Activated T-cell treated with anti-CD3 and anti-CD28 coated beads, Interleukin-2, amount 50 U/mL, for 72 hours (primary cell): ENCODE measurements around the gene LRIG2. TPM values are rescaled to one million over a fixed set of nuclear protein-coding genes. Genes with fewer than 3 reads are reported as not detected.

Experiments used
- ATAC-seq, 2 donors: fragments of 150-1000 bp; cut with Tn5 transposase; replicated peaks in 1 of 2; 2 replicates each; pipeline ENCODE4 v1.10.0; 2021; ENCODE audit warnings: moderate library complexity in 2 of 2, mild to moderate bottlenecking in 1 of 2
- DNase-seq, 2 donors: peaks; one replicate each; pipeline ENCODE4 v3.0.0; 2021 to 2022; ENCODE audit warnings: mixed read lengths in 1 of 2
- H3K27ac Mint-ChIP-seq: one replicate; pipeline ENCODE4 v1.8.0; 2022; ENCODE audit warnings: mild to moderate bottlenecking, moderate library complexity, mixed read lengths
- H3K27me3 Mint-ChIP-seq: one replicate; pipeline ENCODE4 v1.8.0; 2022; ENCODE audit warnings: low read depth, mixed read lengths
- H3K36me3 Mint-ChIP-seq, 2 donors: one replicate each; pipeline ENCODE4 v1.8.0; 2022; ENCODE audit warnings: mixed read lengths in 2 of 2, mild to moderate bottlenecking in 1 of 2; ENCODE audit not compliant: insufficient read depth in 2 of 2
- H3K4me1 Mint-ChIP-seq: one replicate; pipeline ENCODE4 v1.8.0; 2022; ENCODE audit warnings: low read depth, mixed read lengths
- H3K4me3 Mint-ChIP-seq, 2 donors: one replicate each; pipeline ENCODE4 v1.8.0; 2022; ENCODE audit warnings: mild to moderate bottlenecking in 2 of 2, mixed read lengths in 2 of 2, moderate library complexity in 2 of 2
- H3K9me3 Mint-ChIP-seq, 2 donors: one replicate each; pipeline ENCODE4 v1.8.0; 2022; ENCODE audit warnings: mixed read lengths in 2 of 2
- total RNA-seq, 2 donors: library from RNA; stranded (reverse); gene quantifications; one replicate each; pipeline ENCODE4 v1.2.3, GENCODE V29; 2022

The LRIG2 gene
- total RNA-seq, 2 donors from 2014 or later: 11.5 to 14.7 TPM

DNA sequence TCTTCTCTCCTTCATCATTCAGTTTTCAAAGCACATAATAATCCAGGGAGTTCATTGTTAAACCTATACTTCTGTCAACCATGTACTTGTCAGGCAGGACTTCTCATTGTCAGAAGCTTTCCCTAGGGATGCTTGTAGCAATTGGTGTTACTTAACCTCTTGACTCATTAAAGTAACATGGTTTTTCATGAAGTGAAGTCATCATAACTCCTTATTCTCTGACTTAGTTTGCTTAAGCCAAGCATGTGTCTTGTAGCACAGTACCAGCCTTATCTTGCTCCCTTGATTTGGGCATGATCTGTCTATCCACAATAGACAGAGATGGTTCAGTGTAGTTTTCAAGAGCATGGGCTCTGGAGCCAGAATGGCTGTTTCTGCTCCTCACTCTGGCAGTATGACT, 45.3 kb downstream of the LRIG2 start:
- no peaks in the 10 kb centered on the region for H3K27me3 Mint-ChIP-seq
- H3K36me3 Mint-ChIP-seq: peaks cover 11 to 39% of the 10 kb centered on the region in 2 donors
- DNase-seq: no peak
- no peak for ATAC-seq
- H3K27ac Mint-ChIP-seq: no peak overlapping the region
- H3K4me3 Mint-ChIP-seq: no peak overlapping the region
- no peaks in the 10 kb centered on the region for H3K9me3 Mint-ChIP-seq
- H3K4me1 Mint-ChIP-seq: no peaks in the 10 kb centered on the region

DNA sequence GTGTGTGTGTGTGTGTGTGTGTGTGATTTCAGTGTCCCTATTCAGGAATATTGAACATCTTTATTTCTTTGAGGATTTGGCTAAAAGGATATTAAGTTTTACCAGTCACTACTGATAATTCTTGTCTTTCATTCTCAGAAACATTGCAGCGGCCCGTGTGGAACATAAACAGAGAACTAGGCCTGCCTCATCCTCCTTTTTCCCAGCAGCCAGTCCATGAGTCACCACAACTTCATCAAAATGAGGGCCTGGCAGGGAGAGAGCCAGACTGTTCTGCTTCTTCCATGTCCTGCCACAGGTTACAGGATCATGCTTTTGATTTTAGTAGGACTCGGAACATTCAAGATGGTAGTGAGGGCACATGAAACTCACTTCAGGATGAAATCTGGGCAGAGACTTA, 50.7 kb downstream of the LRIG2 start:
- ATAC-seq (no peak), DNase-seq (no peak)
- H3K27ac Mint-ChIP-seq: no peak overlapping the region
- H3K4me1 Mint-ChIP-seq: peaks cover 18% of the 10 kb centered on the region
- no peaks in the 10 kb centered on the region for H3K9me3 Mint-ChIP-seq
- H3K27me3 Mint-ChIP-seq: no peaks in the 10 kb centered on the region
- H3K4me3 Mint-ChIP-seq: no peak overlapping the region
- peaks cover 12 to 26% of the 10 kb centered on the region in 2 donors for H3K36me3 Mint-ChIP-seq

DNA sequence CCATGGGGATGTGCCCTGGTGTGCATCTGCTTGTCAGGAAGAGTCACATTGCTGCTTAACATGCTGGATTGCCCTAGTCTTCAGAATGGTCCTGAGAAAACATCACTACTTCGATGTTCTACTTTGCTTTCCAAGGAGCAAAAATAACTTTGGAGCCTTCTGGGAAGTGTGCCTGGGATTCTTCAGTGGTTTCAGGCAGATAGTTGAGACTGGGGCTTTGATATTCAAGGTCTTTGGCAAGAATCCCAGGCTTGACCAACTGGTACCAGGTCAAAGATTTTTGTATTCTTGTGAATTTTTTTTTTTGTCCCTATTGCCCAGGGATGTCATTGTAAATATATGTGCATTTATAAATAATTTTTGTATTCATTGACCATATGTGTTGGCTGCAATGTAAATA, 51.4 kb downstream of the LRIG2 start:
- Mint-ChIP-seq H3K36me3 (peaks cover 10 to 21% of the 10 kb centered on the region in 2 donors), H3K4me1 (peaks cover 18% of the 10 kb centered on the region), H3K4me3 (no peak overlapping the region), H3K27ac (no peak overlapping the region), H3K27me3 (no peaks in the 10 kb centered on the region), H3K9me3 (no peaks in the 10 kb centered on the region)
- ATAC-seq: no peak
- no peak for DNase-seq

GRCh38 chr1:113125517-113125916, 52.5 kb downstream of the LRIG2 start:
- peak in 1 of 2 donors; percentile 21 for DNase-seq
- H3K9me3 Mint-ChIP-seq: no peaks in the 10 kb centered on the region
- peak overlapping the region; percentile 77 for H3K27ac Mint-ChIP-seq
- H3K27me3 Mint-ChIP-seq: no peaks in the 10 kb centered on the region
- no peak overlapping the region for H3K4me3 Mint-ChIP-seq
- peaks cover 8 to 19% of the 10 kb centered on the region in 2 donors for H3K36me3 Mint-ChIP-seq
- peak; percentile 82 to 92 for ATAC-seq
- H3K4me1 Mint-ChIP-seq: peaks cover 29% of the 10 kb centered on the region

GRCh38 chr1:113126207-113126606, 53.2 kb downstream of the LRIG2 start:
- Mint-ChIP-seq H3K27ac (no peak overlapping the region), H3K27me3 (no peaks in the 10 kb centered on the region)

DNA sequence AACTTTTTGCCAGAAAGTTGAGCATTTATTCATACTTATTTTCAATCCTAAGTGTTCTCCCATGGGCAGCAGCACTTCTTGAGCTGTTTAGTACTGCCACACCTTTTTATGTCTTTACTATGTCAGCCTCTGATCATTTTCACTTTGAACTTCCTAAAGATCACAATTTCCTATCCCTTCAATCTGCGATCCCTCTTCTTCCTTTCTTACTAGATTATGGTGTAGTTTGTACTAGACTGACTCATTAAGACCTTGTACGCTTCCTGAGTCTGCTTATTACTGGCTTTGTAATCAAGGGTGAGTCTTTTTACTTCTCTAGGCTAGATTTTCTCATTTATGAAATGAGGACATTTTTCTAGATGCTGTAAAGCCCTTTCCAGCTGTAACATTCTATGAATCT, 55.1 kb downstream of the LRIG2 start:
- Mint-ChIP-seq H3K4me1 (peaks cover 55% of the 10 kb centered on the region), H3K36me3 (peaks cover 8 to 11% of the 10 kb centered on the region in 2 donors), H3K27me3 (no peaks in the 10 kb centered on the region), H3K27ac (peak overlapping the region; percentile 12), H3K9me3 (no peaks in the 10 kb centered on the region), H3K4me3 (peak overlapping the region in 1 of 2 donors; percentile 13)
- DNase-seq (no peak), ATAC-seq (peak in 1 of 2 donors; percentile 34)

More at GRCh38 chr1:113126207-113126606, 53.2 kb downstream of the LRIG2 start:
- Mint-ChIP-seq H3K9me3 (no peaks in the 10 kb centered on the region), H3K4me3 (no peak overlapping the region), H3K36me3 (peaks cover 8 to 19% of the 10 kb centered on the region in 2 donors), H3K4me1 (peaks cover 36% of the 10 kb centered on the region)
- DNase-seq: no peak
- no peak for ATAC-seq

GRCh38 chr1:113129529-113130185, 56.7 kb downstream of the LRIG2 start:
- Mint-ChIP-seq H3K4me1 (peaks cover 70% of the 10 kb centered on the region), H3K27me3 (no peaks in the 10 kb centered on the region), H3K27ac (peak overlapping the region; percentile 45), H3K36me3 (peaks cover 6 to 8% of the 10 kb centered on the region in 2 donors), H3K9me3 (no peaks in the 10 kb centered on the region), H3K4me3 (peak overlapping the region in 1 of 2 donors; percentile 1)
- ATAC-seq (no peak), DNase-seq (no peak)

DNA sequence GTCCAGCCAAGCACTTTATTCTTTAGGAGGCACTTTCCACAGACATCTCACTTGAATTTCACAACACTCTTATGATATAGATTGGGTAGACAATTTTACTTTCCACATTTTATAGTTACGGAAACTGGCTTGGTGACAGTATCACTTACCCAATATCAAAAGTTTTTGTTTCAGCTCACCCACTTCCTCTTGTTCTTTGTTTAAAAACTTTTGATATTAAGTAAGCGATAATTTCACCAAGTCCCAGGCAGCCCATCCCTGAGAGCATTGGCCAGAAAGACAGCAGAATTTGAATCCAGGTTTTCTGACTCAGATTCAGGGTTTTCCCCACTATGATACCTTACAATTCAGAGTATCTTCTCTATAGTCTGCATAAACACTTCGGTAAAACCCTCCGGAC, 60.0 kb downstream of the LRIG2 start:
- ATAC-seq (peak; percentile 77 to 80), DNase-seq (peak; percentile 23 to 29)
- Mint-ChIP-seq H3K4me1 (peaks cover 83% of the 10 kb centered on the region), H3K27me3 (no peaks in the 10 kb centered on the region), H3K4me3 (peak overlapping the region in 1 of 2 donors; percentile 31), H3K27ac (peak overlapping the region; percentile 50), H3K36me3 (peaks cover 0 to 4% of the 10 kb centered on the region in 2 donors), H3K9me3 (no peaks in the 10 kb centered on the region)

- H3K27me3 Mint-ChIP-seq: no peaks in the 10 kb centered on the region
- DNase-seq (no peak), ATAC-seq (no peak)
- H3K4me3 Mint-ChIP-seq: no peak overlapping the region
- peaks cover 79% of the 10 kb centered on the region for H3K4me1 Mint-ChIP-seq
- H3K36me3 Mint-ChIP-seq: peaks cover 0 to 2% of the 10 kb centered on the region in 2 donors
- no peaks in the 10 kb centered on the region for H3K9me3 Mint-ChIP-seq
- H3K27ac Mint-ChIP-seq: no peak overlapping the region
These were observed 60.8 kb downstream of the LRIG2 start for GRCh38 chr1:113133759-113134158.

DNA sequence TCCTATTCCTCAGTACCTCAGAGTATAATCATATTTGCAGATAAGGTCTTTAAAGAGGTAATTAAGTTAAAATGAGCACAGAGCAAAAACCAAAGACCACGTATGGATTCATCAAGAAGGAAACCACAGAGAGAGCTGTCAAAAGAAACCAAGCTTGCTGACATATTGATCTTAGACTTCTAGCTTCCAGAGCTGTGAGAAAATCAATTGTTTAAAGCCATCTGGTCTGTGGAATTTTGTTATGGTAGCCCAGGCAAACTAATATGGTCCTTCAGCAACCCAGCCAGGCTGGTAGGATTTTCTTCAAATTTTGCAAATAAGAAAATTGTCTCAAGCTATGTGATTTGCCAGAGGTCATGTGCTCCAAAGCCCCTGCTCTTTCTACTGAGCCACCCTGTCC, 62.5 kb downstream of the LRIG2 start:
- H3K36me3 Mint-ChIP-seq: peaks cover 0 to 2% of the 10 kb centered on the region in 2 donors
- H3K27me3 Mint-ChIP-seq: no peaks in the 10 kb centered on the region
- peaks cover 70% of the 10 kb centered on the region for H3K4me1 Mint-ChIP-seq
- no peak overlapping the region for H3K4me3 Mint-ChIP-seq
- H3K27ac Mint-ChIP-seq: no peak overlapping the region
- no peaks in the 10 kb centered on the region for H3K9me3 Mint-ChIP-seq
- ATAC-seq: no peak
- DNase-seq: no peak

GRCh38 chr1:113136476-113136875, 63.5 kb downstream of the LRIG2 start:
- H3K36me3 Mint-ChIP-seq: peaks cover 0 to 2% of the 10 kb centered on the region in 2 donors
- H3K27me3 Mint-ChIP-seq: no peaks in the 10 kb centered on the region
- H3K9me3 Mint-ChIP-seq: no peaks in the 10 kb centered on the region
- no peak overlapping the region for H3K4me3 Mint-ChIP-seq
- H3K4me1 Mint-ChIP-seq: peaks cover 70% of the 10 kb centered on the region
- peak in 1 of 2 donors; percentile 5 for ATAC-seq
- no peak for DNase-seq
- no peak overlapping the region for H3K27ac Mint-ChIP-seq

DNA sequence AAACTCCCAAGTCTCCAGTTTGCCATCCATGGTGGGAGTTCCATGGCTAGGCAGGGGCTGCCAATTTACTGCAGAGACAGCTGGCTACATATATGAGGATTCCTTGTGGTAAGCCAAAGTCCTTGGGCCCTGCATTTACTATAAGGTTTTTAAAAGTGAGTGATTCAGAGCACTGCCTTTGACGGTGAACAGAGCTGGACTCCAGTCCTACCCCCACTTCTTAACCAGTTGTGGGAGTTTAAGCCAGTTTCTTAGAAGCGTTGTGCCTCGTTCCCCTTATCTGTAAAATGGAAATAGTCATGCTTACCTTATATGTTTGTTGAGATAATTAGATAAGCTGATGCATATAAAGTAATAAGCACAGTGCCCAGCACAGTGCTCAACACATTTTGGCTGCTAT, 64.6 kb downstream of the LRIG2 start:
- no peaks in the 10 kb centered on the region for H3K9me3 Mint-ChIP-seq
- ATAC-seq (no peak), DNase-seq (no peak)
- no peak overlapping the region for H3K27ac Mint-ChIP-seq
- no peak overlapping the region for H3K4me3 Mint-ChIP-seq
- H3K36me3 Mint-ChIP-seq: peaks cover 0 to 2% of the 10 kb centered on the region in 2 donors
- H3K27me3 Mint-ChIP-seq: no peaks in the 10 kb centered on the region
- H3K4me1 Mint-ChIP-seq: peaks cover 69% of the 10 kb centered on the region

DNA sequence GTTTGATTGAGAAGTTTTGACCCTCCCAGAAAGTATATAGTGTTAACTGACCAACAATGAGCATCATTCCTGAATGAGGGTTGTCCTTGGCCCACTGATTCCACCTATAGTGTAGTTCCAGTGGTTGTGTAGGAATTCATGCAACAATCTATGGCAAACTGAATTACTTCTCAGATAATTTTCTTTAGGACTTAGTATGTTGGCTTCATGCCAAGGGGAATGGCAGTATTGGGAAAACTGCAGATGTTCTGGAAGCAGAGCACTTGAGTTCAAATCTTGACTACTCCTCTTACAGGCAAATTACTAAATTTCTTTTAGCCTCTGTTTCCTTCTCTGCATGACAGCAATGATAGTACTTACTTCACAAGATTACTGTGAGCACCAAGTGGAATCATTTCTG, 65.8 kb downstream of the LRIG2 start:
- ATAC-seq: no peak
- no peaks in the 10 kb centered on the region for H3K27me3 Mint-ChIP-seq
- H3K9me3 Mint-ChIP-seq: no peaks in the 10 kb centered on the region
- H3K27ac Mint-ChIP-seq: no peak overlapping the region
- peaks cover 0 to 2% of the 10 kb centered on the region in 2 donors for H3K36me3 Mint-ChIP-seq
- H3K4me3 Mint-ChIP-seq: no peak overlapping the region
- H3K4me1 Mint-ChIP-seq: peaks cover 66% of the 10 kb centered on the region
- no peak for DNase-seq

DNA sequence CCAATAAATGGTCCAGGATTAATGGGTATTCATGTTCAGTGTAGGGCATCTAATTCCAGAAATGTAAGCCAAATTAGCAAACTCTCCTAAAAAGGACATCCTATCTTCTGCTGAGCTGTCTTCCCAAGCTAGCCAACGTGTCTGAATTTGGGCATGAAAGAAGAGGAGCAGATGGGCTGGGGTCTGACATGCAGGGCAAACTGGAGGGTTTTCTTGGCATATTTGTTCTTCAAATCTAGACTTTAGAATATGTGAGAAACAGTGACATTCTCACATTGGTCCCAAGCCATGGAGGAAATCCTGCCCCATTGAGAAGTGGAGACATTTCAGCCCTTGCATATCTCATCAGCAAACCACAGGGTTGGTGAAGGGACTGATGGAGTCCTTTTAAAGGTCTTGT, 67.2 kb downstream of the LRIG2 start:
- DNase-seq: no peak

More for the DNA sequence above, 67.2 kb downstream of the LRIG2 start:
- no peaks in the 10 kb centered on the region for H3K36me3 Mint-ChIP-seq
- ATAC-seq: peak; percentile 7 to 10
- H3K27me3 Mint-ChIP-seq: no peaks in the 10 kb centered on the region
- H3K4me1 Mint-ChIP-seq: peaks cover 57% of the 10 kb centered on the region
- no peak overlapping the region for H3K4me3 Mint-ChIP-seq
- H3K9me3 Mint-ChIP-seq: no peaks in the 10 kb centered on the region
- H3K27ac Mint-ChIP-seq: no peak overlapping the region
